ENCODE results near the gene DDA1.

Gene DDA1

GRCh38 chr19:17348700-17349099 is 39.3 kb downstream of the DDA1 start:
- no peaks in the 10 kb centered on the region for H3K27me3 Mint-ChIP-seq (ENCODE audit: low read depth, poor library complexity)
- peak overlapping the region; percentile 54 for H3K27ac Mint-ChIP-seq
- TF ChIP-seq CTCF (IDR thresholded peaks at IDR 0.05): no peak
- no peak for DNase-seq
- peaks cover 62% of the 10 kb centered on the region for H3K4me1 Mint-ChIP-seq
- H3K4me3 Mint-ChIP-seq: no peak overlapping the region
- H3K9me3 Mint-ChIP-seq: no peaks in the 10 kb centered on the region
- no peaks in the 10 kb centered on the region for H3K36me3 Mint-ChIP-seq (ENCODE audit: low read depth)

- Mint-ChIP-seq H3K36me3 (ENCODE audit: low read depth) (no peaks in the 10 kb centered on the region), H3K4me3 (no peak overlapping the region), H3K4me1 (peaks cover 53% of the 10 kb centered on the region), H3K9me3 (no peaks in the 10 kb centered on the region), H3K27me3 (ENCODE audit: low read depth, poor library complexity) (peaks cover 5% of the 10 kb centered on the region), H3K27ac (no peak overlapping the region)
- no peak for TF ChIP-seq CTCF (IDR thresholded peaks at IDR 0.05)
- no peak for DNase-seq
These were observed 42.6 kb downstream of the DDA1 start for GRCh38 chr19:17351815-17352435.

- H3K4me1 Mint-ChIP-seq: peaks cover 45% of the 10 kb centered on the region
- peak overlapping the region; percentile 42 for H3K27ac Mint-ChIP-seq
- H3K4me3 Mint-ChIP-seq: no peak overlapping the region
- H3K9me3 Mint-ChIP-seq: no peaks in the 10 kb centered on the region
- no peaks in the 10 kb centered on the region for H3K36me3 Mint-ChIP-seq (ENCODE audit: low read depth)
- peaks cover 5% of the 10 kb centered on the region for H3K27me3 Mint-ChIP-seq (ENCODE audit: low read depth, poor library complexity)
- DNase-seq: no peak
- TF ChIP-seq CTCF (IDR thresholded peaks at IDR 0.05): no peak
These were observed 43.4 kb downstream of the DDA1 start for GRCh38 chr19:17352608-17353280.

- peaks cover 5% of the 10 kb centered on the region for H3K27me3 Mint-ChIP-seq (ENCODE audit: low read depth, poor library complexity)
- no peaks in the 10 kb centered on the region for H3K36me3 Mint-ChIP-seq (ENCODE audit: low read depth)
- DNase-seq: no peak
- H3K4me3 Mint-ChIP-seq: no peak overlapping the region
- peaks cover 38% of the 10 kb centered on the region for H3K4me1 Mint-ChIP-seq
- peak overlapping the region; percentile 33 for H3K27ac Mint-ChIP-seq
- H3K9me3 Mint-ChIP-seq: no peaks in the 10 kb centered on the region
- no peak for TF ChIP-seq CTCF (IDR thresholded peaks at IDR 0.05)
These were observed 44.0 kb downstream of the DDA1 start for GRCh38 chr19:17353386-17353785.

GRCh38 chr19:17357078-17357666 is 47.8 kb downstream of the DDA1 start:
- H3K36me3 Mint-ChIP-seq (ENCODE audit: low read depth): no peaks in the 10 kb centered on the region
- no peak overlapping the region for H3K27ac Mint-ChIP-seq
- no peak overlapping the region for H3K4me3 Mint-ChIP-seq
- no peaks in the 10 kb centered on the region for H3K9me3 Mint-ChIP-seq
- DNase-seq: no peak
- H3K27me3 Mint-ChIP-seq (ENCODE audit: low read depth, poor library complexity): peaks cover 11% of the 10 kb centered on the region
- peaks cover 19% of the 10 kb centered on the region for H3K4me1 Mint-ChIP-seq
- TF ChIP-seq CTCF (IDR thresholded peaks at IDR 0.05): no peak
